HCT116 (cell line): ENCODE measurements around the gene VWA7.

Experiments used
- EZH2phosphoT487 ChIP-seq: fragments of 200-600 bp; IDR thresholded peaks from 2 replicates; pipeline ENCODE4 v1.6.1; 2018; ENCODE audit warnings: antibody characterized with exemption, borderline replicate concordance
- POLR2A ChIP-seq: IDR thresholded peaks from 2 replicates; pipeline ENCODE4 v1.7.0; 2011; ENCODE audit warnings: borderline replicate concordance; ENCODE audit not compliant: insufficient read depth, insufficient read length; ENCODE audit errors: extremely low read depth
- SIN3A ChIP-seq: IDR thresholded peaks from 2 replicates; pipeline ENCODE4 v1.6.1; 2012; ENCODE audit warnings: low read depth
- TF ChIP-seq, protein P1 (sequence below), 3 experiments: fragments of 200-600 bp in 1 of 3; sonication (generic) in 1 of 3; IDR thresholded peaks in 2 of 3; conservative IDR thresholded peaks in 1 of 3; 2 replicates each; pipeline ENCODE4 v1.5.1; 2012 to 2017; ENCODE audit warnings: low read depth in 2 of 3, low read length in 2 of 3, antibody characterized with exemption in 1 of 3, borderline replicate concordance in 1 of 3, control low read depth in 1 of 3, mild to moderate bottlenecking in 1 of 3, mixed read lengths in 1 of 3, mixed run types in 1 of 3, moderate library complexity in 1 of 3; ENCODE audit not compliant: insufficient read depth in 1 of 3
- TF ChIP-seq, protein P2 (sequence below): IDR thresholded peaks from 2 replicates; pipeline ENCODE4 v1.6.1; 2012; ENCODE audit warnings: low read depth

DNA sequence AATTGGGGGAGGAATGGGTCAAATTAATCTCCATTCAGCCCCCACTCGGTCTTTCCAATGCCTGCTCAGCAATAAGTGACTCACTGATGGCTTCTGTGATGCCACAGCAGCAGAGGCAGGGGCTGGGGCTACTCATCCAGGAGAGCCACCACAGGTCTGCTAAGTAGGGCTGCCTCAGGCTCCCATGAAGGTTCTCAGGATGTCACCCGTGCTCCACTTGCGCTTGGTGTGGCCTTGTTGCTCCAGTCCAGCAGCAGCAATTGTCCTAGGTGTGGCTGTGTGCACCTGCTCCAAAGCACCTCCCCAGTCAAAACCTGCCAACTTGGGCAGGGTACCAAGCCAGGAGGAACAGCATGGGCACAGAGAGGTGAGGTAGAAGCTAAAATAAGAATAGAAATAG lies 55.0 kb downstream of the VWA7 start:
- no peak for TF ChIP-seq EZH2phosphoT487
- TF ChIP-seq, protein P1, sequence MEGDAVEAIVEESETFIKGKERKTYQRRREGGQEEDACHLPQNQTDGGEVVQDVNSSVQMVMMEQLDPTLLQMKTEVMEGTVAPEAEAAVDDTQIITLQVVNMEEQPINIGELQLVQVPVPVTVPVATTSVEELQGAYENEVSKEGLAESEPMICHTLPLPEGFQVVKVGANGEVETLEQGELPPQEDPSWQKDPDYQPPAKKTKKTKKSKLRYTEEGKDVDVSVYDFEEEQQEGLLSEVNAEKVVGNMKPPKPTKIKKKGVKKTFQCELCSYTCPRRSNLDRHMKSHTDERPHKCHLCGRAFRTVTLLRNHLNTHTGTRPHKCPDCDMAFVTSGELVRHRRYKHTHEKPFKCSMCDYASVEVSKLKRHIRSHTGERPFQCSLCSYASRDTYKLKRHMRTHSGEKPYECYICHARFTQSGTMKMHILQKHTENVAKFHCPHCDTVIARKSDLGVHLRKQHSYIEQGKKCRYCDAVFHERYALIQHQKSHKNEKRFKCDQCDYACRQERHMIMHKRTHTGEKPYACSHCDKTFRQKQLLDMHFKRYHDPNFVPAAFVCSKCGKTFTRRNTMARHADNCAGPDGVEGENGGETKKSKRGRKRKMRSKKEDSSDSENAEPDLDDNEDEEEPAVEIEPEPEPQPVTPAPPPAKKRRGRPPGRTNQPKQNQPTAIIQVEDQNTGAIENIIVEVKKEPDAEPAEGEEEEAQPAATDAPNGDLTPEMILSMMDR (IDR thresholded peaks at IDR 0.05 in 2 of 3, conservative IDR thresholded peaks at IDR 0.05 in 1 of 3; ENCODE audit: borderline replicate concordance in 1 of 3, insufficient read depth in 1 of 3, low read depth in 2 of 3, low read length in 2 of 3) = no peak
- no peak for TF ChIP-seq POLR2A
- TF ChIP-seq, protein P2, sequence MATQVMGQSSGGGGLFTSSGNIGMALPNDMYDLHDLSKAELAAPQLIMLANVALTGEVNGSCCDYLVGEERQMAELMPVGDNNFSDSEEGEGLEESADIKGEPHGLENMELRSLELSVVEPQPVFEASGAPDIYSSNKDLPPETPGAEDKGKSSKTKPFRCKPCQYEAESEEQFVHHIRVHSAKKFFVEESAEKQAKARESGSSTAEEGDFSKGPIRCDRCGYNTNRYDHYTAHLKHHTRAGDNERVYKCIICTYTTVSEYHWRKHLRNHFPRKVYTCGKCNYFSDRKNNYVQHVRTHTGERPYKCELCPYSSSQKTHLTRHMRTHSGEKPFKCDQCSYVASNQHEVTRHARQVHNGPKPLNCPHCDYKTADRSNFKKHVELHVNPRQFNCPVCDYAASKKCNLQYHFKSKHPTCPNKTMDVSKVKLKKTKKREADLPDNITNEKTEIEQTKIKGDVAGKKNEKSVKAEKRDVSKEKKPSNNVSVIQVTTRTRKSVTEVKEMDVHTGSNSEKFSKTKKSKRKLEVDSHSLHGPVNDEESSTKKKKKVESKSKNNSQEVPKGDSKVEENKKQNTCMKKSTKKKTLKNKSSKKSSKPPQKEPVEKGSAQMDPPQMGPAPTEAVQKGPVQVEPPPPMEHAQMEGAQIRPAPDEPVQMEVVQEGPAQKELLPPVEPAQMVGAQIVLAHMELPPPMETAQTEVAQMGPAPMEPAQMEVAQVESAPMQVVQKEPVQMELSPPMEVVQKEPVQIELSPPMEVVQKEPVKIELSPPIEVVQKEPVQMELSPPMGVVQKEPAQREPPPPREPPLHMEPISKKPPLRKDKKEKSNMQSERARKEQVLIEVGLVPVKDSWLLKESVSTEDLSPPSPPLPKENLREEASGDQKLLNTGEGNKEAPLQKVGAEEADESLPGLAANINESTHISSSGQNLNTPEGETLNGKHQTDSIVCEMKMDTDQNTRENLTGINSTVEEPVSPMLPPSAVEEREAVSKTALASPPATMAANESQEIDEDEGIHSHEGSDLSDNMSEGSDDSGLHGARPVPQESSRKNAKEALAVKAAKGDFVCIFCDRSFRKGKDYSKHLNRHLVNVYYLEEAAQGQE = no peak
- no peak for TF ChIP-seq SIN3A
